GM13976 (cell line): Measurements from ENCODE around the gene TMEM132D.

Experiments used
- DNase-seq: peaks from one replicate; pipeline ENCODE4 v3.0.0; 2012; ENCODE audit warnings: low spot score
- CTCF ChIP-seq: IDR thresholded peaks from 2 replicates; pipeline ENCODE4 v1.5.1; 2012; ENCODE audit warnings: borderline replicate concordance, mild to moderate bottlenecking; ENCODE audit not compliant: insufficient read depth; ENCODE audit errors: extremely low read depth, missing control alignments, control extremely low read depth
- in situ Hi-C: fragments of 300-500 bp; cut with MboI; formaldehyde crosslinking; loops from one replicate; pipeline ENCODE4 v1.12.0; 2022; ENCODE audit warnings: low sequenced_read_pairs, mixed read lengths, inconsistent platforms; ENCODE audit not compliant: unreplicated experiment

The TMEM132D gene

GRCh38 chr12:129331356-129332085 lies 572.3 kb downstream of the TMEM132D start:
- TF ChIP-seq CTCF, result no peak
- in situ Hi-C loops, result no loop called here
- no peak for DNase-seq

- DNase-seq, result no peak
- TF ChIP-seq CTCF, result no peak
These were observed 575.6 kb downstream of the TMEM132D start for GRCh38 chr12:129328235-129328634.

GRCh38 chr12:129325566-129325965 lies 578.3 kb downstream of the TMEM132D start:
- DNase-seq, result no peak
- in situ Hi-C loops, result no loop called here
- no peak for TF ChIP-seq CTCF

More at GRCh38 chr12:129328235-129328634, 575.6 kb downstream of the TMEM132D start:
- in situ Hi-C loops, result no loop called here

GRCh38 chr12:129312048-129312447 lies 591.8 kb downstream of the TMEM132D start:
- DNase-seq, result no peak
- no peak for TF ChIP-seq CTCF
- in situ Hi-C loops, result no loop called here

- no peak for TF ChIP-seq CTCF
- DNase-seq, result no peak
- in situ Hi-C loops, result no loop called here
These were observed 593.5 kb downstream of the TMEM132D start for GRCh38 chr12:129310346-129310745.

- in situ Hi-C loops, result no loop called here
- no peak for DNase-seq
- no peak for TF ChIP-seq CTCF
These were observed 598.0 kb downstream of the TMEM132D start for GRCh38 chr12:129305851-129306250.
